ENCODE measurements around the gene GPATCH3. TPM values are rescaled to one million over a fixed set of nuclear protein-coding genes. Genes with fewer than 3 reads are reported as not detected.
A peak's percentile ranks its signal among the peaks of the same experiment; 100 is the strongest.
"Not testable (repeated sequence)": the region's sequence is repeated elsewhere in the genome, so short reads cannot be mapped to it uniquely, and the experiment has no call there.

Gene GPATCH3
- polyA plus RNA-seq, 2 donors, result 6.9 to 7.0 TPM

GRCh38 chr1:26900815-26901511 lies 696 bp upstream of the GPATCH3 start:
- Histone ChIP-seq H3K9me3 (ENCODE audit: control insufficient read depth in 2 of 2, insufficient read depth in 1 of 2, low read depth in 1 of 2, low read length in 1 of 2) (no peaks in the 10 kb centered on the region), H3K27ac (ENCODE audit: low read depth in 2 of 2, low read length in 1 of 2) (peak overlapping the region in 1 of 2 donors; percentile 63), H3K36me3 (ENCODE audit: control insufficient read depth in 2 of 2, insufficient read depth in 2 of 2, low read length in 1 of 2) (peaks cover 6 to 7% of the 10 kb centered on the region in 2 donors), H3K4me1 (ENCODE audit: control insufficient read depth in 2 of 2, insufficient read depth in 2 of 2, low read length in 1 of 2) (no peaks in the 10 kb centered on the region), H3K27me3 (ENCODE audit: control insufficient read depth in 1 of 2, insufficient read depth in 2 of 2, low read length in 2 of 2) (no peaks in the 10 kb centered on the region), H3K4me3 (ENCODE audit: low read depth in 1 of 2, low read length in 2 of 2) (peak overlapping the region; percentile 73 to 99)
- WGBS, 2 donors, result 60 to 67% methylated on average over 17 to 18 of the region's 18 CpGs

- Histone ChIP-seq H3K4me3 (ENCODE audit: low read depth in 1 of 2, low read length in 2 of 2) (no peak overlapping the region), H3K4me1 (ENCODE audit: control insufficient read depth in 2 of 2, insufficient read depth in 2 of 2, low read length in 1 of 2) (no peaks in the 10 kb centered on the region), H3K36me3 (ENCODE audit: control insufficient read depth in 2 of 2, insufficient read depth in 2 of 2, low read length in 1 of 2) (peaks cover 14 to 16% of the 10 kb centered on the region in 2 donors), H3K9me3 (ENCODE audit: control insufficient read depth in 2 of 2, insufficient read depth in 1 of 2, low read depth in 1 of 2, low read length in 1 of 2) (no peaks in the 10 kb centered on the region), H3K27me3 (ENCODE audit: control insufficient read depth in 1 of 2, insufficient read depth in 2 of 2, low read length in 2 of 2) (no peaks in the 10 kb centered on the region), H3K27ac (ENCODE audit: low read depth in 2 of 2, low read length in 1 of 2) (no peak overlapping the region)
- 90 to 93% methylated on average over 9 of the region's 9 CpGs for WGBS, 2 donors
Observed at GRCh38 chr1:26897351-26897750, 2.9 kb downstream of the GPATCH3 start.

DNA sequence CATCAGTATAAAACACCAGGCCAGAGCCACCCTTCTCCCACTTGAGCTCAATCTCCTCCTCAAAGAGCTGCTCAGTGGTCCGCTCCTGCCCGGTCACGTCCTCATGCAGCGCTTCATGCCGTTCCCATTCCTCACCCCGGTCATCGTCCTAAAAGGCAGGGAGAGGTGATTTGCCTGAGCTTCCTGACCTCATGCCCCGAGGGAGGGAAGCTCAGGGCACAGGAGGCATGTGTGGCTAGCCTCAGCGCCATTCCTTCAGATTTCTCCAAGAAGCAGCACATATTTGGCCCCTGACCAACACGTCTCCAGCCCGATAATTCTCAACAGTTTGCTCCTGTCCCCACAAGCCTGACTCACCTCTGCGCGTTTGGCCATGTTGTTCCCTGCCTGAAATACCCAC lies 6.0 kb downstream of the GPATCH3 start:
- H3K27me3 ChIP-seq (ENCODE audit: control insufficient read depth in 1 of 2, insufficient read depth in 2 of 2, low read length in 2 of 2), result no peaks in the 10 kb centered on the region
- no peaks in the 10 kb centered on the region for H3K9me3 ChIP-seq (ENCODE audit: control insufficient read depth in 2 of 2, insufficient read depth in 1 of 2, low read depth in 1 of 2, low read length in 1 of 2)
- H3K4me1 ChIP-seq (ENCODE audit: control insufficient read depth in 2 of 2, insufficient read depth in 2 of 2, low read length in 1 of 2), result peaks cover 0 to 6% of the 10 kb centered on the region in 2 donors
- 81 to 89% methylated on average over 13 of the region's 13 CpGs for WGBS, 2 donors
- no peak overlapping the region for H3K27ac ChIP-seq (ENCODE audit: low read depth in 2 of 2, low read length in 1 of 2)
- no peak overlapping the region for H3K4me3 ChIP-seq (ENCODE audit: low read depth in 1 of 2, low read length in 2 of 2)
- H3K36me3 ChIP-seq (ENCODE audit: control insufficient read depth in 2 of 2, insufficient read depth in 2 of 2, low read length in 1 of 2), result peaks cover 17 to 19% of the 10 kb centered on the region in 2 donors

- Histone ChIP-seq H3K36me3 (ENCODE audit: control insufficient read depth in 2 of 2, insufficient read depth in 2 of 2, low read length in 1 of 2) (peaks cover 10 to 22% of the 10 kb centered on the region in 2 donors), H3K9me3 (ENCODE audit: control insufficient read depth in 2 of 2, insufficient read depth in 1 of 2, low read depth in 1 of 2, low read length in 1 of 2) (no peaks in the 10 kb centered on the region), H3K4me3 (ENCODE audit: low read depth in 1 of 2, low read length in 2 of 2) (peak overlapping the region; percentile 95 to 97), H3K4me1 (ENCODE audit: control insufficient read depth in 2 of 2, insufficient read depth in 2 of 2, low read length in 1 of 2) (peaks cover 0 to 8% of the 10 kb centered on the region in 2 donors), H3K27me3 (ENCODE audit: control insufficient read depth in 1 of 2, insufficient read depth in 2 of 2, low read length in 2 of 2) (no peaks in the 10 kb centered on the region), H3K27ac (ENCODE audit: low read depth in 2 of 2, low read length in 1 of 2) (peak overlapping the region; percentile 93 to 96)
- 1 to 2% methylated on average over 12 of the region's 12 CpGs for WGBS, 2 donors
Observed at GRCh38 chr1:26890467-26890796, 9.8 kb downstream of the GPATCH3 start.

- Histone ChIP-seq H3K4me3 (ENCODE audit: low read depth in 1 of 2, low read length in 2 of 2) (peak within 1 kb of the TSS; percentile 95 to 97), H3K27me3 (ENCODE audit: control insufficient read depth in 1 of 2, insufficient read depth in 2 of 2, low read length in 2 of 2) (no peaks in the 10 kb centered on the region), H3K4me1 (ENCODE audit: control insufficient read depth in 2 of 2, insufficient read depth in 2 of 2, low read length in 1 of 2) (peaks cover 0 to 8% of the 10 kb centered on the region in 2 donors), H3K27ac (ENCODE audit: low read depth in 2 of 2, low read length in 1 of 2) (peak within 1 kb of the TSS; percentile 93 to 96), H3K36me3 (ENCODE audit: control insufficient read depth in 2 of 2, insufficient read depth in 2 of 2, low read length in 1 of 2) (peaks cover 10 to 26% of the 10 kb centered on the region in 2 donors), H3K9me3 (ENCODE audit: control insufficient read depth in 2 of 2, insufficient read depth in 1 of 2, low read depth in 1 of 2, low read length in 1 of 2) (no peaks in the 10 kb centered on the region)
- 1% methylated on average over 89 of the region's 89 CpGs for WGBS, 2 donors
Observed at GRCh38 chr1:26889551-26890466, 10.5 kb downstream of the GPATCH3 start, which contains the start of gene GPN2. Gene GPN2 (minus strand): TSS chr1:26890283. CDS start chr1:26890096, 187 bp downstream.

GRCh38 chr1:26888231-26888630 lies 12.0 kb downstream of the GPATCH3 start:
- WGBS, 2 donors, result 87 to 92% methylated on average over 1 of the region's 1 CpG
- Histone ChIP-seq H3K9me3 (ENCODE audit: control insufficient read depth in 2 of 2, insufficient read depth in 1 of 2, low read depth in 1 of 2, low read length in 1 of 2) (no peaks in the 10 kb centered on the region), H3K27me3 (ENCODE audit: control insufficient read depth in 1 of 2, insufficient read depth in 2 of 2, low read length in 2 of 2) (no peaks in the 10 kb centered on the region), H3K4me3 (ENCODE audit: low read depth in 1 of 2, low read length in 2 of 2) (no peak overlapping the region), H3K27ac (ENCODE audit: low read depth in 2 of 2, low read length in 1 of 2) (no peak overlapping the region), H3K4me1 (ENCODE audit: control insufficient read depth in 2 of 2, insufficient read depth in 2 of 2, low read length in 1 of 2) (peaks cover 0 to 8% of the 10 kb centered on the region in 2 donors), H3K36me3 (ENCODE audit: control insufficient read depth in 2 of 2, insufficient read depth in 2 of 2, low read length in 1 of 2) (peaks cover 3 to 32% of the 10 kb centered on the region in 2 donors)

GRCh38 chr1:26887125-26887524 lies 13.1 kb downstream of the GPATCH3 start:
- no peak overlapping the region for H3K27ac ChIP-seq (ENCODE audit: low read depth in 2 of 2, low read length in 1 of 2)
- peaks cover 7 to 34% of the 10 kb centered on the region in 2 donors for H3K36me3 ChIP-seq (ENCODE audit: control insufficient read depth in 2 of 2, insufficient read depth in 2 of 2, low read length in 1 of 2)
- 88 to 89% methylated on average over 1 of the region's 1 CpG for WGBS, 2 donors
- H3K4me1 ChIP-seq (ENCODE audit: control insufficient read depth in 2 of 2, insufficient read depth in 2 of 2, low read length in 1 of 2), result peaks cover 0 to 8% of the 10 kb centered on the region in 2 donors
- H3K4me3 ChIP-seq (ENCODE audit: low read depth in 1 of 2, low read length in 2 of 2), result no peak overlapping the region
- H3K9me3 ChIP-seq (ENCODE audit: control insufficient read depth in 2 of 2, insufficient read depth in 1 of 2, low read depth in 1 of 2, low read length in 1 of 2), result no peaks in the 10 kb centered on the region
- no peaks in the 10 kb centered on the region for H3K27me3 ChIP-seq (ENCODE audit: control insufficient read depth in 1 of 2, insufficient read depth in 2 of 2, low read length in 2 of 2)

GRCh38 chr1:26882696-26883463 lies 17.4 kb downstream of the GPATCH3 start:
- Histone ChIP-seq H3K27ac (ENCODE audit: low read depth in 2 of 2, low read length in 1 of 2) (no peak overlapping the region), H3K4me3 (ENCODE audit: low read depth in 1 of 2, low read length in 2 of 2) (no peak overlapping the region), H3K27me3 (ENCODE audit: control insufficient read depth in 1 of 2, insufficient read depth in 2 of 2, low read length in 2 of 2) (no peaks in the 10 kb centered on the region), H3K36me3 (ENCODE audit: control insufficient read depth in 2 of 2, insufficient read depth in 2 of 2, low read length in 1 of 2) (peaks cover 13 to 48% of the 10 kb centered on the region in 2 donors), H3K4me1 (ENCODE audit: control insufficient read depth in 2 of 2, insufficient read depth in 2 of 2, low read length in 1 of 2) (no peaks in the 10 kb centered on the region), H3K9me3 (ENCODE audit: control insufficient read depth in 2 of 2, insufficient read depth in 1 of 2, low read depth in 1 of 2, low read length in 1 of 2) (no peaks in the 10 kb centered on the region)
- 87 to 89% methylated on average over 5 of the region's 5 CpGs for WGBS, 2 donors

GRCh38 chr1:26881611-26882010 lies 18.7 kb downstream of the GPATCH3 start:
- peaks cover 13 to 48% of the 10 kb centered on the region in 2 donors for H3K36me3 ChIP-seq (ENCODE audit: control insufficient read depth in 2 of 2, insufficient read depth in 2 of 2, low read length in 1 of 2)
- not testable (repeated sequence) for H3K4me3 ChIP-seq (ENCODE audit: low read depth in 1 of 2, low read length in 2 of 2); H3K27me3 ChIP-seq (ENCODE audit: control insufficient read depth in 1 of 2, insufficient read depth in 2 of 2, low read length in 2 of 2); H3K4me1 ChIP-seq (ENCODE audit: control insufficient read depth in 2 of 2, insufficient read depth in 2 of 2, low read length in 1 of 2); H3K27ac ChIP-seq (ENCODE audit: low read depth in 2 of 2, low read length in 1 of 2); H3K9me3 ChIP-seq (ENCODE audit: control insufficient read depth in 2 of 2, insufficient read depth in 1 of 2, low read depth in 1 of 2, low read length in 1 of 2)
- WGBS, 2 donors, result 85 to 90% methylated on average over 6 of the region's 6 CpGs

All from esophagus (tissue), 2 donors.